Measurements from ENCODE around the gene TMEM154.

Gene TMEM154

GRCh38 chr4:152630324-152630723, 49.5 kb downstream of the TMEM154 start:
- no peak for TF ChIP-seq GLIS3 (CRISPR knock-in tag; IDR thresholded peaks at IDR 0.05)
- TF ChIP-seq TOX (CRISPR knock-in tag; IDR thresholded peaks at IDR 0.05; ENCODE audit: borderline replicate concordance): no peak
- no peak for TF ChIP-seq ISL1 (CRISPR knock-in tag; IDR thresholded peaks at IDR 0.05)
- no peak for TF ChIP-seq ARNTL (CRISPR knock-in tag; IDR thresholded peaks at IDR 0.05; ENCODE audit: borderline replicate concordance, low read depth)
- TF ChIP-seq SNAI2 (CRISPR knock-in tag; IDR thresholded peaks at IDR 0.05): no peak
- TF ChIP-seq CREB5 (CRISPR knock-in tag; IDR thresholded peaks at IDR 0.05; ENCODE audit: low read depth): no peak
- TF ChIP-seq BACH2 (CRISPR knock-in tag; IDR thresholded peaks at IDR 0.05; ENCODE audit: borderline replicate concordance): no peak
- TF ChIP-seq ZNF8 (CRISPR knock-in tag; IDR thresholded peaks at IDR 0.05): no peak
- no peak for TF ChIP-seq POU6F1 (CRISPR knock-in tag; IDR thresholded peaks at IDR 0.05; ENCODE audit: borderline replicate concordance, low read depth)
- no peak for TF ChIP-seq ESRRG (CRISPR knock-in tag; IDR thresholded peaks at IDR 0.05)
- no peak for TF ChIP-seq TSHZ2 (CRISPR knock-in tag; IDR thresholded peaks at IDR 0.05)
- TF ChIP-seq PPARA (CRISPR knock-in tag; IDR thresholded peaks at IDR 0.05; ENCODE audit: borderline replicate concordance): no peak
- no peak for TF ChIP-seq CSRNP3 (CRISPR knock-in tag; IDR thresholded peaks at IDR 0.05)
- no peak for TF ChIP-seq ZNF565 (CRISPR knock-in tag; conservative IDR thresholded peaks at IDR 0.05; ENCODE audit: low read depth)
- no peak for TF ChIP-seq ZFP30 (CRISPR knock-in tag; IDR thresholded peaks at IDR 0.05)
- no peak for ATAC-seq

GRCh38 chr4:152629908-152630307, 49.9 kb downstream of the TMEM154 start:
- TF ChIP-seq TCF4 (CRISPR knock-in tag; IDR thresholded peaks at IDR 0.05; ENCODE audit: borderline replicate concordance): no peak
- no peak for TF ChIP-seq PATZ1 (CRISPR knock-in tag; IDR thresholded peaks at IDR 0.05; ENCODE audit: borderline replicate concordance)
- no peak for TF ChIP-seq PPARA (CRISPR knock-in tag; IDR thresholded peaks at IDR 0.05; ENCODE audit: borderline replicate concordance)
- no peak for TF ChIP-seq TSHZ2 (CRISPR knock-in tag; IDR thresholded peaks at IDR 0.05)
- no peak for TF ChIP-seq ZFP3 (CRISPR knock-in tag; IDR thresholded peaks at IDR 0.05)
- TF ChIP-seq ZNF70 (CRISPR knock-in tag; IDR thresholded peaks at IDR 0.05): no peak
- TF ChIP-seq SNAI2 (CRISPR knock-in tag; IDR thresholded peaks at IDR 0.05): no peak
- no peak for TF ChIP-seq GLIS3 (CRISPR knock-in tag; IDR thresholded peaks at IDR 0.05)
- TF ChIP-seq ZFP30 (CRISPR knock-in tag; IDR thresholded peaks at IDR 0.05): no peak
- TF ChIP-seq ISL1 (CRISPR knock-in tag; IDR thresholded peaks at IDR 0.05): no peak
- no peak for TF ChIP-seq ZC3H10 (CRISPR knock-in tag; IDR thresholded peaks at IDR 0.05)
- no peak for TF ChIP-seq ZNF565 (CRISPR knock-in tag; conservative IDR thresholded peaks at IDR 0.05; ENCODE audit: low read depth)
- no peak for TF ChIP-seq ZNF8 (CRISPR knock-in tag; IDR thresholded peaks at IDR 0.05)
- no peak for TF ChIP-seq RARB (CRISPR knock-in tag; IDR thresholded peaks at IDR 0.05)
- TF ChIP-seq ESRRG (CRISPR knock-in tag; IDR thresholded peaks at IDR 0.05): no peak
- no peak for TF ChIP-seq ARNTL (CRISPR knock-in tag; IDR thresholded peaks at IDR 0.05; ENCODE audit: borderline replicate concordance, low read depth)
- ATAC-seq: no peak
